DOHH2 (cell line): Measurements from ENCODE around the gene CYP46A1.

Experiments used
- EZH2phosphoT487 ChIP-seq: fragments of 200-600 bp; sonication (generic); IDR thresholded peaks from 2 replicates; pipeline ENCODE4 v1.6.1; 2017; ENCODE audit warnings: borderline replicate concordance, mild to moderate bottlenecking, antibody characterized with exemption, low read length, moderate library complexity, mixed read lengths
- TF ChIP-seq, protein P1 (sequence below): fragments of 200-600 bp; sonication (generic); IDR thresholded peaks from one replicate; pipeline ENCODE4 v1.5.1; 2014; ENCODE audit warnings: antibody characterized with exemption, mild to moderate bottlenecking, low read depth, low read length; ENCODE audit not compliant: poor library complexity, severe bottlenecking

DNA sequence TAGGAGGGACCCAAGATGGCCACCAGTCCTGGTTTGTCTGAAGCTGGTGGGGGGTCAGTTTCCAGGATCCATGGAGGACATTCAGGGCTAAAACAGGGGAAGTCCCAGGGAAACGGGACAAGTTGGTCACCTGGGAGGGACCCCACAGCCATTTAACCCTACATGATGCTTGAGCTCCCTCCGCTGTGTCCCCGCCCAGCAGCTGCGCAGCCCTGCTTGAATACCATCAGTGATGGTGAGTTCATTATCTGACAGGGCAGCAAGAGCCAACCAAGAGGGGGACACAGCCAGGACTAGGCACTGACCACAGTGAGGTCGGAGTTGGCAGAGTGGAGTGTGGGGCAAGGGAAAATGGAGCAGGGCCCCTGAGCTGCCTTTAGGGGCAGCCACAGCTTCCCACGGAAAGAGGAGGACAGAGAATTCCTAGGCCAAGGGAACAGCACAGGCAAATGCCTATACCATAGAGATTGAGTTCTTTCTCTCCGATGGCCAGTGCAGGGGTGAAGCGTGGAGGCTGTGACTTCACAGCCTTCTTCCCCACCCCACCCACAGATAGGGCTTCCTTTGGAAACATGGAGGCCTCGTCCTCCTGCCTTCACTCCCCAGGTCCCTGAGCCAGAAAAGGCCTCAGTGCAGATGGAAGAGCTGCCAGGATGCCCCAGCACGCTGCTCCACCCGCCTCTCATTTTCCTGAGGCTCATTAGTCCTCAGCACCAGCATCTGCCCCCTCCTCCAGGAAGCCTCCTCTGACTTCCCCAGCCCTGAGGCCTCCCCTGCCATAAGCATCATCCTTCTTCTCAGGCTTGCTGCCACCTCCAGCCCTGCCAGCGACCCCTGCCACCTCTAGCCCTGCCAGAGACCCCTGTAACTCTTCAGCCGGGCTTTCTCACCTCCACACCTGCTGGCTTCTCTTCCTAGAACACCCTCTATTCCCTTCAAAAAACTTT is 51.4 kb downstream of the CYP46A1 start:
- TF ChIP-seq, protein P1, sequence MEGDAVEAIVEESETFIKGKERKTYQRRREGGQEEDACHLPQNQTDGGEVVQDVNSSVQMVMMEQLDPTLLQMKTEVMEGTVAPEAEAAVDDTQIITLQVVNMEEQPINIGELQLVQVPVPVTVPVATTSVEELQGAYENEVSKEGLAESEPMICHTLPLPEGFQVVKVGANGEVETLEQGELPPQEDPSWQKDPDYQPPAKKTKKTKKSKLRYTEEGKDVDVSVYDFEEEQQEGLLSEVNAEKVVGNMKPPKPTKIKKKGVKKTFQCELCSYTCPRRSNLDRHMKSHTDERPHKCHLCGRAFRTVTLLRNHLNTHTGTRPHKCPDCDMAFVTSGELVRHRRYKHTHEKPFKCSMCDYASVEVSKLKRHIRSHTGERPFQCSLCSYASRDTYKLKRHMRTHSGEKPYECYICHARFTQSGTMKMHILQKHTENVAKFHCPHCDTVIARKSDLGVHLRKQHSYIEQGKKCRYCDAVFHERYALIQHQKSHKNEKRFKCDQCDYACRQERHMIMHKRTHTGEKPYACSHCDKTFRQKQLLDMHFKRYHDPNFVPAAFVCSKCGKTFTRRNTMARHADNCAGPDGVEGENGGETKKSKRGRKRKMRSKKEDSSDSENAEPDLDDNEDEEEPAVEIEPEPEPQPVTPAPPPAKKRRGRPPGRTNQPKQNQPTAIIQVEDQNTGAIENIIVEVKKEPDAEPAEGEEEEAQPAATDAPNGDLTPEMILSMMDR = no peak
- TF ChIP-seq EZH2phosphoT487 = no peak
